Measurements from ENCODE around the gene TMEM132C.

The TMEM132C gene

GRCh38 chr12:128339631-128340030 lies 72.7 kb downstream of the TMEM132C start:
- no peak for DNase-seq

GRCh38 chr12:128353301-128353700 lies 86.3 kb downstream of the TMEM132C start:
- no peak for DNase-seq

- no peak for DNase-seq
Measured at GRCh38 chr12:128356547-128356946, 89.6 kb downstream of the TMEM132C start.

GRCh38 chr12:128361400-128361995 lies 94.5 kb downstream of the TMEM132C start:
- no peak for DNase-seq

- DNase-seq = no peak
Measured at GRCh38 chr12:128365032-128365431, 98.1 kb downstream of the TMEM132C start.

GRCh38 chr12:128365651-128366231 lies 98.8 kb downstream of the TMEM132C start:
- no peak for DNase-seq

- no peak for DNase-seq
Measured at GRCh38 chr12:128367961-128368360, 101.0 kb downstream of the TMEM132C start.

- DNase-seq = no peak
Measured at GRCh38 chr12:128381541-128381940, 114.6 kb downstream of the TMEM132C start.

GRCh38 chr12:128381946-128382345 lies 115.0 kb downstream of the TMEM132C start:
- DNase-seq = no peak

- no peak for DNase-seq
Measured at GRCh38 chr12:128382946-128383345, 116.0 kb downstream of the TMEM132C start.

- DNase-seq = no peak
Measured at GRCh38 chr12:128383357-128383937, 116.5 kb downstream of the TMEM132C start.

GRCh38 chr12:128385736-128386135 lies 118.8 kb downstream of the TMEM132C start:
- DNase-seq = no peak

- no peak for DNase-seq
Measured at GRCh38 chr12:128387811-128388422, 120.9 kb downstream of the TMEM132C start.

- DNase-seq = no peak
Measured at GRCh38 chr12:128388461-128389000, 121.6 kb downstream of the TMEM132C start.

GRCh38 chr12:128393346-128393745 lies 126.4 kb downstream of the TMEM132C start:
- DNase-seq = no peak

GRCh38 chr12:128394137-128394536 lies 127.2 kb downstream of the TMEM132C start:
- DNase-seq = no peak

- no peak for DNase-seq
Measured at GRCh38 chr12:128399253-128399652, 132.3 kb downstream of the TMEM132C start.

GRCh38 chr12:128402486-128403243 lies 135.7 kb downstream of the TMEM132C start:
- DNase-seq = no peak

- no peak for DNase-seq
Measured at GRCh38 chr12:128408669-128409068, 141.7 kb downstream of the TMEM132C start.

GRCh38 chr12:128415036-128415560 lies 148.1 kb downstream of the TMEM132C start:
- DNase-seq = no peak

GRCh38 chr12:128418944-128419343 lies 152.0 kb downstream of the TMEM132C start:
- no peak for DNase-seq

- no peak for DNase-seq
Measured at GRCh38 chr12:128420163-128420562, 153.2 kb downstream of the TMEM132C start.

GRCh38 chr12:128421375-128421774 lies 154.4 kb downstream of the TMEM132C start:
- DNase-seq = no peak
